Ovary (tissue), 3 donors: ENCODE results near the gene EPB41L2.

ENCODE experiments used
- POLR2A ChIP-seq: fragments of 450-650 bp; IDR thresholded peaks from one replicate; pipeline ENCODE4 v1.6.1; 2017; ENCODE audit warnings: antibody characterized with exemption, mild to moderate bottlenecking, moderate library complexity
- TF ChIP-seq, protein P1 (sequence below), 3 donors: fragments of 450-650 bp in 2 of 3; fragments of 200-600 bp in 1 of 3; IDR thresholded peaks; one replicate each; pipeline versions ENCODE4 v1.5.1 to v1.8.0; 2016 to 2022; ENCODE audit warnings: antibody characterized with exemption in 3 of 3, mild to moderate bottlenecking in 1 of 3
- donor health status: DM: no; HTN: no; CAD: no.

DNA sequence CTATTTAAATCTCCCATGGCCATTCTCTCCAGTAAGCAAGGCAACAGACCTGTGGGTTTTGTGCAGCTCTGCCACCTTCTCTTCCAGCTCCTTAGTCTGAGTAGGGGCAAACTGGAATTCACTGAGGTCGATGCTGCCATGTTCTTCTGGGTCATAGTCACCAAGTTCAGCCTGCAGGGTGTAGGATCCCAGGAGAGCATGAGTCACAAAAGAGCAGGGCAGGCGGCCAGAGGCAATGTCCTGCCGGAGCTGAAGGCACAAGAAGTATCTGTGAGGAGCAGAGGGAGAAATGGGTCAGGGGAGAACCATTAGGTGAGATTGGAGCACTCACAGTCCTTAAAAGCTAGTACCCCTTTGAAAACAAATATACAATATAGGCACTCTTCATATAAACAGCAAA lies 162.1 kb downstream of the EPB41L2 start:
- no peak for TF ChIP-seq POLR2A
- TF ChIP-seq, protein P1, sequence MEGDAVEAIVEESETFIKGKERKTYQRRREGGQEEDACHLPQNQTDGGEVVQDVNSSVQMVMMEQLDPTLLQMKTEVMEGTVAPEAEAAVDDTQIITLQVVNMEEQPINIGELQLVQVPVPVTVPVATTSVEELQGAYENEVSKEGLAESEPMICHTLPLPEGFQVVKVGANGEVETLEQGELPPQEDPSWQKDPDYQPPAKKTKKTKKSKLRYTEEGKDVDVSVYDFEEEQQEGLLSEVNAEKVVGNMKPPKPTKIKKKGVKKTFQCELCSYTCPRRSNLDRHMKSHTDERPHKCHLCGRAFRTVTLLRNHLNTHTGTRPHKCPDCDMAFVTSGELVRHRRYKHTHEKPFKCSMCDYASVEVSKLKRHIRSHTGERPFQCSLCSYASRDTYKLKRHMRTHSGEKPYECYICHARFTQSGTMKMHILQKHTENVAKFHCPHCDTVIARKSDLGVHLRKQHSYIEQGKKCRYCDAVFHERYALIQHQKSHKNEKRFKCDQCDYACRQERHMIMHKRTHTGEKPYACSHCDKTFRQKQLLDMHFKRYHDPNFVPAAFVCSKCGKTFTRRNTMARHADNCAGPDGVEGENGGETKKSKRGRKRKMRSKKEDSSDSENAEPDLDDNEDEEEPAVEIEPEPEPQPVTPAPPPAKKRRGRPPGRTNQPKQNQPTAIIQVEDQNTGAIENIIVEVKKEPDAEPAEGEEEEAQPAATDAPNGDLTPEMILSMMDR (IDR thresholded peaks at IDR 0.05): no peak
